ENCODE results near the gene TSPAN16.

TSPAN16 gene

GRCh38 chr19:11355160-11356073, 59.5 kb downstream of the TSPAN16 start, which contains the start of gene PLPPR2:
TSS of gene PLPPR2 (plus strand) at chr19:11355432. CDS start at chr19:11357674, 2,242 bp downstream.
- DNase-seq (ENCODE audit: low read depth in 1 of 2, low spot score in 1 of 2) = peak; percentile 78 to 92
- Histone ChIP-seq H3K27ac (replicated peaks) (no peak within 1 kb of the TSS), H3K27me3 (ENCODE audit: insufficient read depth, poor library complexity, severe bottlenecking) (no peaks in the 10 kb centered on the region), H3K4me3 (replicated peaks; ENCODE audit: insufficient read depth, low read length) (peak within 1 kb of the TSS; percentile 55)
- TF ChIP-seq SPI1 (IDR thresholded peaks at IDR 0.05; ENCODE audit: borderline replicate concordance, low read depth) (no peak), REST (IDR thresholded peaks at IDR 0.05; ENCODE audit: insufficient replicate concordance, low read depth) (no peak), CTCF (IDR thresholded peaks at IDR 0.05; ENCODE audit: insufficient read depth, low read length) (no peak), GABPA (IDR thresholded peaks at IDR 0.05; ENCODE audit: low read depth) (no peak), POLR2AphosphoS5 (IDR thresholded peaks at IDR 0.05; ENCODE audit: low read depth) (no peak)

- peak overlapping the region; percentile 55 for H3K4me3 ChIP-seq (replicated peaks; ENCODE audit: insufficient read depth, low read length)
- TF ChIP-seq GABPA (IDR thresholded peaks at IDR 0.05; ENCODE audit: low read depth) = no peak
- TF ChIP-seq REST (IDR thresholded peaks at IDR 0.05; ENCODE audit: insufficient replicate concordance, low read depth) = no peak
- TF ChIP-seq POLR2AphosphoS5 (IDR thresholded peaks at IDR 0.05; ENCODE audit: low read depth) = no peak; the same call in 1 of the 2 replicates
- TF ChIP-seq CTCF (IDR thresholded peaks at IDR 0.05; ENCODE audit: insufficient read depth, low read length) = no peak
- TF ChIP-seq SPI1 (IDR thresholded peaks at IDR 0.05; ENCODE audit: borderline replicate concordance, low read depth) = no peak
- no peak for DNase-seq (ENCODE audit: low read depth in 1 of 2, low spot score in 1 of 2)
Measured at GRCh38 chr19:11356074-11356397, 60.1 kb downstream of the TSPAN16 start.

GRCh38 chr19:11356676-11357550, 61.0 kb downstream of the TSPAN16 start:
- Histone ChIP-seq H3K27ac (replicated peaks) (no peak overlapping the region), H3K27me3 (ENCODE audit: insufficient read depth, poor library complexity, severe bottlenecking) (no peaks in the 10 kb centered on the region), H3K4me3 (replicated peaks; ENCODE audit: insufficient read depth, low read length) (no peak overlapping the region)
- TF ChIP-seq POLR2AphosphoS5 (IDR thresholded peaks at IDR 0.05; ENCODE audit: low read depth) (no peak), REST (IDR thresholded peaks at IDR 0.05; ENCODE audit: insufficient replicate concordance, low read depth) (no peak), GABPA (IDR thresholded peaks at IDR 0.05; ENCODE audit: low read depth) (no peak), CTCF (IDR thresholded peaks at IDR 0.05; ENCODE audit: insufficient read depth, low read length) (no peak), SPI1 (IDR thresholded peaks at IDR 0.05; ENCODE audit: borderline replicate concordance, low read depth) (no peak)
- DNase-seq (ENCODE audit: low read depth in 1 of 2, low spot score in 1 of 2) = no peak

More at GRCh38 chr19:11356074-11356397, 60.1 kb downstream of the TSPAN16 start:
- Histone ChIP-seq H3K27me3 (ENCODE audit: insufficient read depth, poor library complexity, severe bottlenecking) (no peaks in the 10 kb centered on the region), H3K27ac (replicated peaks) (no peak overlapping the region)

Data from HL-60 (cell line).